ENCODE measurements around the gene ISL1. TPM values are rescaled to one million over a fixed set of nuclear protein-coding genes. Genes with fewer than 3 reads are reported as not detected.

ISL1 gene
- total RNA-seq, 1 experiment from 2014 or later = not detected

DNA sequence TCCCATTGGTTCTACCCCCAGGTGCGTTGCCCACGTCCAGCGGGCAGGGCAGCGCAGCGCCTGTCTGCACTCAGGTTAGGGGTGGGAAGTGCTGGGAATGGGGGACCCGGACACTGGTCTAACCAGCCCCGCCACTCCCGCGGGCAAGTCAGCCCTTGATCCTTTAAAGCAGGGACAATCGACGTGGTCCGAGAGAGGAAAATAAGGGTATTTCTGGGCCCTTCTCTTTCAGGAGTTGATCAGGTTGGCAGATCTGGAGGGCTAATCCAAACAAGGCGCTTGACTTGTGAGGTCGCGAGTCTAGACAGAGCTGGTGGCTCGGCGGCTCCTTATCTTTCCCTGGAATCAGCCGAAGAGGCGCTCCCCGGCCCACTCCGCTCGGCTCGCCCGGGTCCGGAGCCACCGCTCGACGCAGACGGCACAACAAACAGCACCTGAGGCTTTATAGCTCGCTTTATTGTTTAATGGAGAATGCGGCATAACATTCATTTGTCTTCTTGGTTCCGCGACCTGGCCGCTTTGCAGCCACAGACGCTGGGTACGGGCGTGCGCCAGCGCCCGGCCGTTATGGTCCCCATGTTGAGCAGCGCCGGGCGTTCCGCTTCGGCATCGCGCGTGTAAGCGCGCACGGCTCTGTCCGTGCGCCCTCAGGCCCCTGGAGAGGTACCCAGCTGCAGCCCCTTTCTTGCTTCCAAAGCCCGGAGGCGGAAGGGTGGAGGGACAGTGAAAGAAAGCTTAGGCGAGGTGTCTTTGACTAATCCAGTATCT lies 15.8 kb downstream of the ISL1 start:
- TF ChIP-seq, protein P1, sequence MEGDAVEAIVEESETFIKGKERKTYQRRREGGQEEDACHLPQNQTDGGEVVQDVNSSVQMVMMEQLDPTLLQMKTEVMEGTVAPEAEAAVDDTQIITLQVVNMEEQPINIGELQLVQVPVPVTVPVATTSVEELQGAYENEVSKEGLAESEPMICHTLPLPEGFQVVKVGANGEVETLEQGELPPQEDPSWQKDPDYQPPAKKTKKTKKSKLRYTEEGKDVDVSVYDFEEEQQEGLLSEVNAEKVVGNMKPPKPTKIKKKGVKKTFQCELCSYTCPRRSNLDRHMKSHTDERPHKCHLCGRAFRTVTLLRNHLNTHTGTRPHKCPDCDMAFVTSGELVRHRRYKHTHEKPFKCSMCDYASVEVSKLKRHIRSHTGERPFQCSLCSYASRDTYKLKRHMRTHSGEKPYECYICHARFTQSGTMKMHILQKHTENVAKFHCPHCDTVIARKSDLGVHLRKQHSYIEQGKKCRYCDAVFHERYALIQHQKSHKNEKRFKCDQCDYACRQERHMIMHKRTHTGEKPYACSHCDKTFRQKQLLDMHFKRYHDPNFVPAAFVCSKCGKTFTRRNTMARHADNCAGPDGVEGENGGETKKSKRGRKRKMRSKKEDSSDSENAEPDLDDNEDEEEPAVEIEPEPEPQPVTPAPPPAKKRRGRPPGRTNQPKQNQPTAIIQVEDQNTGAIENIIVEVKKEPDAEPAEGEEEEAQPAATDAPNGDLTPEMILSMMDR (conservative IDR thresholded peaks at IDR 0.05) = no peak
- TF ChIP-seq EZH2 (IDR thresholded peaks at IDR 0.05; ENCODE audit: low read depth) = no peak
- Histone ChIP-seq H3K4me1 (replicated peaks; ENCODE audit: insufficient read depth) (no peaks in the 10 kb centered on the region; the same call in 1 of the 2 replicates), H2AFZ (no peak overlapping the region), H3K79me2 (ENCODE audit: low read depth) (no peaks in the 10 kb centered on the region), H3K9me3 (ENCODE audit: insufficient read depth, low read depth) (no peaks in the 10 kb centered on the region), H3K4me3 (no peak overlapping the region), H3K27me3 (ENCODE audit: insufficient read depth, low read depth) (no peaks in the 10 kb centered on the region), H3K4me2 (no peak overlapping the region), H3K9me2 (ENCODE audit: insufficient read depth) (no peaks in the 10 kb centered on the region), H4K20me1 (ENCODE audit: insufficient read depth) (no peaks in the 10 kb centered on the region), H3F3A (ENCODE audit: insufficient read depth, low read depth) (no peaks in the 10 kb centered on the region), H3K27ac (no peak overlapping the region), H3K36me3 (ENCODE audit: low read depth) (no peaks in the 10 kb centered on the region)
- ChIA-PET CTCF (no interaction called here), POLR2A (ENCODE audit: unreplicated experiment) (no interaction called here)
- DNase-seq = no peak
- intact Hi-C loops (cut with micrococcal nuclease; ENCODE audit: unreplicated experiment) = loop anchor here (10.0 kb wide), 1 partner anchor 426 kb away; no protein-coding TSS in a partner anchor
- no TSS peak for BruUV-seq (replicated peaks)

DNA sequence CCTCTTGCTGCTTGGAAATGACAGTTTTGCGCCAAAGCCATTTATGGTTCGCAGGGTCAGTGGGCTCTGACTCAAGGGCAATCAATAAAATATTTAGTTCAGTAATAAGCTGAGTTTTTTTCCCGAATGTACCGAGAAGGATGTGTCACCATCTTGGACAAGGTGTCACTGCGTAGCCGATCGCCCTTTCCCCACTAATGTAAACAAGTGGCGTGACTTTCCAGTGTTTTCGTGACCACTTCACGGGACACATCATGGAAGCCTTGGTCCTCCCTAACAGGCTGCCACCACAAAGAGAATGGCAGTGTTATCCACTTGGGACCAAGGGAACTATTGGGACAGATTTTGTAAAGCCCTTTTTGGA lies 16.4 kb downstream of the ISL1 start:
- Histone ChIP-seq H3K27me3 (ENCODE audit: insufficient read depth, low read depth) (no peaks in the 10 kb centered on the region), H3K27ac (no peak overlapping the region), H3K4me2 (no peak overlapping the region), H3K36me3 (ENCODE audit: low read depth) (no peaks in the 10 kb centered on the region), H3K4me3 (no peak overlapping the region), H3K9me2 (ENCODE audit: insufficient read depth) (no peaks in the 10 kb centered on the region), H3F3A (ENCODE audit: insufficient read depth, low read depth) (no peaks in the 10 kb centered on the region), H4K20me1 (ENCODE audit: insufficient read depth) (no peaks in the 10 kb centered on the region), H3K4me1 (replicated peaks; ENCODE audit: insufficient read depth) (no peaks in the 10 kb centered on the region; the same call in 1 of the 2 replicates), H3K79me2 (ENCODE audit: low read depth) (no peaks in the 10 kb centered on the region), H2AFZ (no peak overlapping the region), H3K9me3 (ENCODE audit: insufficient read depth, low read depth) (no peaks in the 10 kb centered on the region)
- intact Hi-C loops (cut with micrococcal nuclease; ENCODE audit: unreplicated experiment) = loop anchor here (10.0 kb wide), 1 partner anchor 425 kb away; no protein-coding TSS in a partner anchor
- no TSS peak for BruUV-seq (replicated peaks)
- POLR2A ChIA-PET (ENCODE audit: unreplicated experiment) = no interaction called here
- no peak for DNase-seq
- TF ChIP-seq EZH2 (IDR thresholded peaks at IDR 0.05; ENCODE audit: low read depth) = no peak
- TF ChIP-seq, protein P1 (conservative IDR thresholded peaks at IDR 0.05) = no peak
- CTCF ChIA-PET = no interaction called here

DNA sequence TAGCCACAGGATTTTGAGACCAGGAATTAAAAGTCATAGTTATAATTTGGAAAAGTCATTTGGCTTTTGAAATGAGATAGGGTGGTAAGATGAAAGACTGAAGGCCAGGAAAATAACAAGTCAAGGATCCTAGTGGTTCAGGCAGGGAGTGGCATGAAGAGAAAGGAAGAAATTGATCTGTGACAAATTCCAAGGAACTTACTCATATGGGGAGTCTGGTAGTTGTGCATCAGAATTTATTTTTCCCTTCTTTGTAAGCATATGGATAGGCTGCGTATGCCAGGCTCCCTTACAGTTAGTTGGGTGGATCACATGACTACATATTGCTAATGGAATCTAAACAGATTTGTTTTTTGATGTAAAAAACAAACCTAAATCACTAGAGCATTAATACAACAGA lies 21.0 kb downstream of the ISL1 start:
- intact Hi-C loops (cut with micrococcal nuclease; ENCODE audit: unreplicated experiment) = no loop called here
- Histone ChIP-seq H3F3A (ENCODE audit: insufficient read depth, low read depth) (no peaks in the 10 kb centered on the region), H3K4me2 (no peak overlapping the region), H3K9me3 (ENCODE audit: insufficient read depth, low read depth) (no peaks in the 10 kb centered on the region), H3K27ac (no peak overlapping the region), H3K4me3 (no peak overlapping the region), H4K20me1 (ENCODE audit: insufficient read depth) (no peaks in the 10 kb centered on the region), H3K4me1 (replicated peaks; ENCODE audit: insufficient read depth) (no peaks in the 10 kb centered on the region), H3K27me3 (ENCODE audit: insufficient read depth, low read depth) (no peaks in the 10 kb centered on the region), H3K36me3 (ENCODE audit: low read depth) (no peaks in the 10 kb centered on the region), H3K79me2 (ENCODE audit: low read depth) (no peaks in the 10 kb centered on the region), H3K9me2 (ENCODE audit: insufficient read depth) (no peaks in the 10 kb centered on the region), H2AFZ (no peak overlapping the region)
- TF ChIP-seq, protein P1 (conservative IDR thresholded peaks at IDR 0.05) = no peak
- no peak for TF ChIP-seq EZH2 (IDR thresholded peaks at IDR 0.05; ENCODE audit: low read depth)
- no peak for DNase-seq
- ChIA-PET CTCF (no interaction called here), POLR2A (ENCODE audit: unreplicated experiment) (no interaction called here)
- BruUV-seq (replicated peaks) = no TSS peak
